Measurements from ENCODE around the gene TMEM175.
A peak's percentile ranks its signal among the peaks of the same experiment; 100 is the strongest.

Gene TMEM175, protein sequence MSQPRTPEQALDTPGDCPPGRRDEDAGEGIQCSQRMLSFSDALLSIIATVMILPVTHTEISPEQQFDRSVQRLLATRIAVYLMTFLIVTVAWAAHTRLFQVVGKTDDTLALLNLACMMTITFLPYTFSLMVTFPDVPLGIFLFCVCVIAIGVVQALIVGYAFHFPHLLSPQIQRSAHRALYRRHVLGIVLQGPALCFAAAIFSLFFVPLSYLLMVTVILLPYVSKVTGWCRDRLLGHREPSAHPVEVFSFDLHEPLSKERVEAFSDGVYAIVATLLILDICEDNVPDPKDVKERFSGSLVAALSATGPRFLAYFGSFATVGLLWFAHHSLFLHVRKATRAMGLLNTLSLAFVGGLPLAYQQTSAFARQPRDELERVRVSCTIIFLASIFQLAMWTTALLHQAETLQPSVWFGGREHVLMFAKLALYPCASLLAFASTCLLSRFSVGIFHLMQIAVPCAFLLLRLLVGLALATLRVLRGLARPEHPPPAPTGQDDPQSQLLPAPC

DNA sequence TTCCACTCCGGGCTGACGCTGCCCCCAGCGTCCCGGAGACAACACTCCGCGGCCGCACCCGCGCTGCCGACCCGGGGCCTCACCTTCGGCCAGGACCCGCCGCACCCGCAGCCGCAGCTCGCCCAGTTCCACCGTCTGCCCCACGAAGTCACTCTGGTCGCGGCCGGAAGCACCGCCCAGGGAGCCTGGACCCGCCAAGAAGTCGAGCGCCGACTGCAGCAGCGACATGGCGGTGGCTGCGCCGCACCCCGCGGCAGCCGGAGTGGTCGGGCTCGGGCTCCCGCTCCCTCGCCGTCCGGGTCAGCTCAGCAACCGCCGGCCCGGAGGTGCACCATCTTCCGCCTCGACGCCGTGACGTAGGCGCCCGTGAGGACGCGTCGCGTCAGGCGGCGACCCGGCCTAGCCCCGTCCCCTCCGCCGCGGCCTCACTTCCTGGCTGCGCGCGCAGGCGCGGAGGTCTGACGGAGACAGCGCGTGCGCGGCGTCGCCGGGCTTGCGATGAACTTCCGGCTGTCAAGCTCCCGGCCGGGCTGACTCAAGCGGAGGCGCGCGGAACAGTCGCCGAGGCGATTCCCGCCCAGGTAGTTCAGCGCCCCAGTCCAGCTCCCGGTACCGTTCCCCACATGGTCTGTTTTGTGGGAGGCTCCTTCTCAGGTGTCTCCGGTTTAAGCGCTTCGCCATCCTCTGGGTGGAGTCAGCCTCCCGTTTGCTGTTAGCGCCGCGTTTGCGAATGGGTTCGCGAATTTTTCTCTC is at the start of gene TMEM175, which contains the start of gene GAK:
TMEM175 (plus strand) TSS at position 501 of the 753 bp plus-strand sequence. CDS start 15,280 bp downstream, outside the sequence.
GAK (minus strand) TSS at position 357 of the 753 bp plus-strand sequence; CDS start at position 228, 129 bp downstream.
- DNase-seq = peak; percentile 97

GRCh38 chr4:882646-883045 is 49.6 kb upstream of the TMEM175 start:
- DNase-seq = no peak

- DNase-seq = no peak
Observed at GRCh38 chr4:883377-884095, 48.7 kb upstream of the TMEM175 start.

GRCh38 chr4:884259-884658 is 48.0 kb upstream of the TMEM175 start:
- DNase-seq = no peak

DNA sequence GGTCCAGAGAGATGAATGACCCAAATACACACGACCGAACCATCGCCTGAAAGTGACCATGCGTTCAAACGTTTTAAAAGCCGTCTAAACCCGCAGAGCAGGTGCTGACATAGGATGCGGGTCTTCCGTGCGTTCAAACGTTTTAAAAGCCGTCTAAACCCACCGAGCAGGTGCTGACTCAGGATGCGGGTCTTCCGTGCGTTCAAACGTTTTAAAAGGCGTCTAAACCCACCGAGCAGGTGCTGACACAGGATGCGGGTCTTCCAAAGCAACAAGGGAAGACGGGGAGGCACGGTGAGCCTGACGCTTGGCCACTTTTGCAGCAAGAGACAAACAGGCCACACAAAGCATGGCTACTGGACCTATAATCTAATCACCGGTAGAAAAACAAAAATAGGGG is 47.4 kb upstream of the TMEM175 start:
- no peak for DNase-seq

DNA sequence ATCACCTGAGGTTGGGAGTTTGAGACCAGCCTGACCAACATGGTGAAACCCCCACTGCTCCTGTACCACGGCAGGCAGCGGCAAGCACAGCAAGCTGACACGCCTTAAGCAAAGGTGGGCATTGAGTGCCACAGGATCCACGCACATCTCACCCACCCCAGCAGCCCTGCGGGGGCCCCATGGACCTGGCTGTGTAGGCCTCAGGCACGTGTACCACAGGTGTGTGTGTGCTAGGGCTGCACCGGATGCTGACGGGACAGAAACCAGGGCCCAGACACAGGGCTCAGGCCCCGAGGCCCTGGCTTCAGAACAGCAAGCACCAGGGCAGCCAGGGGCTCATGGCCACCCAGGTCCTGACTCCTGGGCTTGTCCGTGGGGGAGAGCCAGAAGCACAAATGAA is 46.9 kb upstream of the TMEM175 start:
- DNase-seq = no peak

DNA sequence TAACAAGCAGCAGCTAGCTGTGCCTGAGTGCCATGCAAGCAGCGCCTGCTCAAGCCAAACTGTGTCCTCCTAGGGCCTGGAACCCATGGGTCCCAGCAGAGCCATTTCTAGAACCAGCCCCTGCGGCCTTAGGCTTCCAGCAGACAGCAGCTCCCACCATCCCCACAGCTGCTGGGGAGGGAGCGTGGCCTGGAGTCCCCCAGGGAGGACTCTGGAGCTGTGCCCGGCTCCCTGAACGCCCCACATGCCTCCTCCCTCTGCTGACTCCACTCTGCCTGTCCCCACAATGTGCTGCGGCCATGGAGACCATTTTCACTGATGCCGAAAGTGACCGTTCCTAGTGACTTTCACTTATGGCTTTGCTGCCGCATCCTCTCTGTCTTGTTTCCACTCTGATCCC is 46.0 kb upstream of the TMEM175 start:
- no peak for DNase-seq

DNA sequence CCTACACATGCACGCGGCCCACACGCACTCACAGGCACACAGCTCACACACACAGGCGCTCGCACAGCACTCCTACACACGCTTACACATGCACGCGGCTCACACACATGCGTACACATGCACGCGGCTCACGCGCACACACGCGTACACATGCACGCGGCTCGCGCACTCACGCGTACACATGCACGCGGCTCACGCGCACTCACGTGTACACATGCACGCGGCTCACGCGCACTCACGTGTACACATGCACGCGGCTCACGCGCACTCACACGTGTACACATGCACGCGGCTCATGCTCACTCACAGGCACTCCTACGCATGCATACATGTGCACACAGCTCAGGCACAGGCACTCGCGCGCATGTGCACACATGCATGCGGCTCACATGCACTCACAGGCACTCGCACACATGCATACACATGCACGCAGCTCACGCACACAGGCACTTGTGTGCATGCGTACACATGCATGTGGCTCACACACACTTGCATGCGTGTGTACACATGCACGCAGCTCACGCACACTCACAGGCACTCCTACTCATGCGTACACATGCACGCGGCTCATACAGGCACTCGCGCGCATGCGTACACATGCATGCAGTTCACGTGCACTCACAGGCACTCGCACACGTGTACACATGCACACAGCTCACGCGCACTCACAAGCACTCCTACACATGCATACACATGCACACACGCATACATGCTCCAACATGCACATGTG is 45.1 kb upstream of the TMEM175 start:
- no peak for DNase-seq

GRCh38 chr4:888029-888428 is 44.2 kb upstream of the TMEM175 start:
- no peak for DNase-seq

- DNase-seq = no peak
Observed at GRCh38 chr4:889516-889915, 42.7 kb upstream of the TMEM175 start.

DNA sequence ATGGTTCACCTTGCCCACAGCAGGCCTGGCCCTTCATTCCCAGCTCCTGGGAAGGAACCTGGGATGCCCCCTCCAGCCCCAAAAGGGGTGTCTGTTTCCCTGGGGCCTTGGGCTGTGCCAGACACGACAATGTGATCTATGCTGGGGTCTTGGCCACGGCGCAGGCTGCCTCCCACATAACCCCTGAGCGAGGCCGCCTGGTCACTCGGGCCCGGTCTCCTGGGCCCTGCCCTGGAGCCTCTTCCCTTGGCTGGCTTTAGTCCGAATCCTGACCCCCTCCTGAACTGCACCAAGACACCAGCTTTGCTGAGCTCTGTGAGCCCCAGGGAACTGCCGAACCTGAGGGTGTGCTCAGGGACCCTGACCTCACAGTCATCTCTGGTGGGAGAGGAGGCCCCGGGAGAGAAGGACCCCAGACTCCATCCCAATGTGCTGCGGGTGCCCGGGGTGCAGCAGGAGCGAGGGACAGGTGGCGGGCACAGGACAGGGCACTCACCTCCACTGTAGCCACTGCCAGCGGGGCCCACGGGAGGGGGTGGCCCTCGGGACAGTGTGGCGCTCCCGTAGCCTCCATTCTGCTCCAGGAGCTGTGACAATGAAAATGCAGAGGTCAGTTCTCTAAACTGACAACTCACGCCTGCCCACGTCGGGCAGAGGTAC is 42.1 kb upstream of the TMEM175 start:
- DNase-seq = no peak

GRCh38 chr4:891747-892146 is 40.5 kb upstream of the TMEM175 start:
- no peak for DNase-seq

DNA sequence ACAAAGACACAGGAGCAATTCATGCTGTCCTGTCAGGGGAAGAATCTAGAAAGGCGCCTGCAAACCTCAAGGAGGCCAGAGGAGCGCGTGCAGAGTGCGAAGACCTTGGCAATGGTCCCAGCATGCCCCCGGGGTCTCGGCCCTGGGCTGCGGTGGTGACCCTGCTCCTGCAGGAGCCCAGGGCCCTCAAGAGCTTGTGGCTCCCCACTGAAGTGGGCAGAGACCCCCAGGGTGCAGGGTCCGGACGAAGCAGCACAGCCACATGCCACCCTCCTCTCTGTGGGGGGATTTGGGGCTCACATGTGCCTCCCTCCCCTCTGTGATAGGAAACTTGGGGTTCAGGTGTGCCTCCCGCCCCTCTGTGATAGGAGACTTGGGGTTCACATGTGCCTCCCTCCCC is 39.5 kb upstream of the TMEM175 start:
- no peak for DNase-seq

GRCh38 chr4:893276-893994 is 38.8 kb upstream of the TMEM175 start:
- DNase-seq = no peak

GRCh38 chr4:893995-894705 is 38.1 kb upstream of the TMEM175 start:
- no peak for DNase-seq

GRCh38 chr4:895596-895995 is 36.7 kb upstream of the TMEM175 start:
- DNase-seq = no peak

- DNase-seq = no peak
Observed at GRCh38 chr4:896216-896615, 36.0 kb upstream of the TMEM175 start.

GRCh38 chr4:896630-897029 is 35.6 kb upstream of the TMEM175 start:
- DNase-seq = no peak

DNA sequence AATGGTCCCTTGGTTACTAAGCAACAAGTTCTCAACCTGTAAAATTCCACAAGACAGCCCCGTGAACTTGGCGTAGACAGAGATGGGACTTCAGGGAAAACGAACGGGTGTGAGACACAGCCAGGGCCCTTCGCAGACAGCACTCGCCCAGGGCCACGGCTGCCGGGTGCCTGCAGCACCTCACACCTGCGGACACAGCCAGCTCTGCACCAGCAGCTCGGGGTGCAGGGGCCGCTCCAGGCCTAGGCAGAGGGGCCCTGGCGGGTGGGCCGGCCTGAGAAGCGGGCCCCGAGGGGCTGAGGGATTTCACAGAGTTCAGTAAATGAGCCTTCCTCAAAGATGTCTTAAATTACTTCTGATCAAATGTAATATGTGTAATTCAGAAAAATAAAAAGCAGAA is 34.1 kb upstream of the TMEM175 start:
- DNase-seq = no peak

DNA sequence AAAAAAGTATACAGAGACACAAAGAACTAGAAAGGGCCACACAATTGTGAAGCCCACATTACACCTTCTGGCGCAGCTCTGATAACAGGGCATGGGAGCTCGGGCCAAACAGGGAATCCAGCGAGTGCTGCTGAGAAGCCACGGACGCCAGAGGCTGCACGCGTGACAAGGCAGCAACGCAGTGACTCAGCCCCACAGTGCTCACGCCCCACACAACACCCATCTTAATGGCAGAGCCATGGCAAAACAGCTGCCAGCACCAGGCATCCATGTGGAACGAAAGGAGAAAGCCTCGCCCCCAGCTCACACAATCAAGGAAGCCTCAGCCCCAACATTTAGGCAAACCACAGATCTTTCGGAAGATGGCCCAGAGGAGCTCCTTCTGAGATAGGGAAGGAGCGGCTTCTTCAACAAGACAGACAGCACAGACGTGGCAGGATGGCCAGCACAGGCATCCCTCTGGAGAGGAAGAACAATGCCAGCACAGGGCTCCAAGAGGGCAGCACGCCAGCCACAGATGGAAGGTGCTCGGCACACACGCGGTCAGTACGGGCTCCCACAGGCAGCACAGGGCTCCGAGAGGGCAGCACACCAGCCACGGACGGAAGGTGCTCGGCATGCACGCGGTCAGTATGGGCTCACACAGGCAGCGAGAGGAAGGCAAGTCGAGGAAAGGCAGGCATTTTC is 33.2 kb upstream of the TMEM175 start:
- DNase-seq = no peak
